Effector CD8-positive, alpha-beta T cell (primary cell): ENCODE results near the gene DKK3.

ENCODE experiments used
- DNase-seq: peaks from one replicate; lab custom pipeline; 2025; lab: John Stamatoyannopoulos, UW

The DKK3 gene

DNA sequence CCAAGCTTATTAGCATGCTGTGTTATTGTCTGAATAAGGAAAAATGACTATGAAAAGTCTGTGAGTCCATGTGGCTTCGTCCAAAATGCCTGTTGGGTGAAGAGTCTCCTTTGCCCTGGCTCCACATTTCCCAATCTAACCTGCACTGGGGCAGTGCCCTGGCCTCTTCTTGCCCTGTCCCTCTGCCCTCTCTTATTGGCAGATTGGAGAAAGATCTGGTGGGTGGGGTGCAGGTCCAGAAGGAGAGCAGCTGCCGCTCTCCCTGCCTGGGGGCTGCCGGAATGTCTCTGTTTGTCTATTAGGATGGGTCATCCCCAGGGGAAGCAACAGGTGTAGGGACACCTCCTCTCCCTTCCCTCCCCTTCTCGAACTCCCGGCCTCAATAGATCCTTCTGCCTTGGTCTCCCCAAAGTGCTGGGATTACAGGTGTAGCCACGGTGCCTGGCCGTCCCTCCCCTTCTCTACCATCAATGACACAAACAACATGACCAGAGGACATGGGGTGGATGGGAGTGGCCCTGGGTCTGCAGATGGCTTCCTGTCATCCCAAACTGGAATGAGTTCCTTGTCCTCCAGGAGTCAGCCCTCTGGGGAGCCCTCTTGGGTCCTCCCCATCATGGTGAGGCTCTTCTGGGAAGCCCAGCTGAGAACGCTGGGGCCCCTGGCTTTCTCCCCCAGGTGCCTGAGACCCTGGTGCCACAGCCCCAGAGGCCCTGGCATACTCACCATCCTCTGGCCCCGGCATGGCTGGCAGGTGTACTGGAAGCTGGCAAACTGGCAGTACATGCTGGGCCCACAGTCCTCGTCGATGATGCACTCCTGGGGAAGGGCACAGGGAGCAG, 40.5 kb downstream of the DKK3 start:
- DNase-seq: no peak

- DNase-seq: peak; percentile 34
These were observed 41.4 kb downstream of the DKK3 start for GRCh38 chr11:11966826-11967668.

DNA sequence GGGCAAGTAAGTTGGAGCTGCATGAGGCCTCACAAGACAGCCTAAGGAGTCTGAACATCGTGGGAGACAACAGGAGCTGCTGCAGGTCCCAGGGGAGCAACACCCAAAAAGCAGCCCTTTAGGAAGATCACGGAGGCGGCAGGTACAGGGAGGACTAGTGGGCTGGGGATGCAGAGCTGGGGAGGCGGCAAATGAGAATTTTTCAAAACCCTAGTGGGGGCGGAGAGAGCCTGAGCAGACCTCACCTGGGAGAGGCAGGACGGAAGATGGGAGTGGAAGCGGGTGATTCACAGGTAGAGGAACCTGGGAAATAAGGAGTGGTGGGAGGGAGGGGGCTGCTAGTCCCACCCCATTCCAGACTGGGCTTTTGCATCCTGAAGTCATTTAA, 42.1 kb downstream of the DKK3 start:
- DNase-seq: no peak

DNA sequence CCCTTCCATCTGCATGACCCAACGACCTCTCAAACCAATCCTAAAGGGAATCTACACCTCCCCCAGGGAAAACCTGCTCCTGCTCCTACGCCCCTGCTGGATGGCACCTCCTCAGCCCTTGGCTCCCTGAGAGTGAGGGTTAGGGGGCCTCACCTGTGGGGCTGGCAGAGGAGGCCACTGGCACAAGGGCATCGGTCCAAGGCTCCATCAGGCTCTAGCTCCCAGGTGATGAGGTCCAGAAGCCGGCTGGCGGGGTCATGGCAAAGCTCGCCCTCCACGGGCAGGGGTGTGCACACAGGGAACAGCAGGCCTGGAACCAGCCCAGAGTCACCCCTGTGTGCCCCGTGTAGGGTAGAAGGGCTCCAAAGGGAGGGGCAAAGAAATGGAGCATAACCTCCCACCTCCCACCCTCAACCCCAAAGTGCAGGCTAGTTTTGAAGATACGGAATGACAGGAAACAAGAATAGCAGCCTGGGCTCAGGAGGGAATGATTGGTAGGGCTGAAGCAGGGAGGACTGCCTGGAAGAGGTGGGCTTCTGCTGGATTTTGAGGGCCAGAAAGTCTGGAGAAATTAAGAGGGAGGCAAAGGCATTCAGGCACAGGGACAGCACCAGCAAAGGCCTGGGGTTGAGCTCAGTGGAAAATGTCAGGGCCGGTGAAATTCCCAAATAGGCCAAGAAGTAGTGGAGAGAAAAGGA, 42.6 kb downstream of the DKK3 start:
- no peak for DNase-seq

GRCh38 chr11:11965192-11965591, 43.2 kb downstream of the DKK3 start:
- DNase-seq: no peak

DNA sequence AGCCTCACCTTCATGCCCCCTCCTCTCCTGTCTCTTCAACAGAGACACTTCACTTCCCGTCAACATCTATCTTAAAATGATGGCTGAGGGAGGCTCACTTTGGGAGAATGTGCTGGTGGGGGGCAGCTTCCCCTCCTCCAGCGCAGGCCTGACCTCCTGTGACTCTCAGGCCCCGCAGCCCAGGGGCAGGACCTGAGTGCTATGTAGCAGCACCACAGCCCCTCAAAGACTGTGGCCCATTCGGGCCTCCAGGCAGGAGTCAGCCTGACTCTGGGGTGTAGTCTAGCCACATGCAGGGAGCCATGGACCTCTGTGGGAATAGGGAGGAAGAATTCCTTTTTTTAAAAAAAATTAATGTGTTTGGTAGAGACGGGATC, 43.7 kb downstream of the DKK3 start:
- no peak for DNase-seq

- DNase-seq: no peak
These were observed 44.3 kb downstream of the DKK3 start for GRCh38 chr11:11963842-11964773.

GRCh38 chr11:11963067-11963466, 45.4 kb downstream of the DKK3 start:
- no peak for DNase-seq

- DNase-seq: no peak
These were observed 46.9 kb downstream of the DKK3 start for GRCh38 chr11:11961399-11962028.

DNA sequence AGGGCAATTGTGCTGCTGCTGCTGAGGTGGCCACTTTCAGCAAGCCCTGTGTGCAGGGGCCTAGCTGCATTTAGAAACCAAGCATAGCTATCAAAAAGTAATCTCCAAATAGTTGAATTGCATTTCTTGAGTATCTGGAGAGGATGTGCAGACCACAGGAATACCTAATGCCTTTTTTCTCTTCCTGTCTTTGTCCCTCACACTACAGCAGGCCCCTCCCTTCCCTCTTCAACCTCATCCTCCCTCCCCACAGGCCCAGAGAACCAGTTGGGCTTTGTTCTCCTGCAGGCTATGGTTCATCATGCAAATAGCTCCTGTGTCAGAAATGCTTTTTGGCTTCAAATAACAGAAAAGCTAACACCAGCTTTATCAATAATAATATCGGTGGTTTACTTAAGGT, 47.7 kb downstream of the DKK3 start:
- DNase-seq: no peak

- no peak for DNase-seq
These were observed 48.8 kb downstream of the DKK3 start for GRCh38 chr11:11959601-11960000.

GRCh38 chr11:11958403-11959231, 49.8 kb downstream of the DKK3 start:
- DNase-seq: no peak

GRCh38 chr11:11956006-11956405, 52.4 kb downstream of the DKK3 start:
- no peak for DNase-seq

GRCh38 chr11:11952036-11952435, 56.4 kb downstream of the DKK3 start:
- no peak for DNase-seq

- DNase-seq: no peak
These were observed 58.9 kb downstream of the DKK3 start for GRCh38 chr11:11949482-11949881.

- no peak for DNase-seq
These were observed 60.0 kb downstream of the DKK3 start for GRCh38 chr11:11948242-11948947.

- no peak for DNase-seq
These were observed 60.6 kb downstream of the DKK3 start for GRCh38 chr11:11947825-11948224.

DNA sequence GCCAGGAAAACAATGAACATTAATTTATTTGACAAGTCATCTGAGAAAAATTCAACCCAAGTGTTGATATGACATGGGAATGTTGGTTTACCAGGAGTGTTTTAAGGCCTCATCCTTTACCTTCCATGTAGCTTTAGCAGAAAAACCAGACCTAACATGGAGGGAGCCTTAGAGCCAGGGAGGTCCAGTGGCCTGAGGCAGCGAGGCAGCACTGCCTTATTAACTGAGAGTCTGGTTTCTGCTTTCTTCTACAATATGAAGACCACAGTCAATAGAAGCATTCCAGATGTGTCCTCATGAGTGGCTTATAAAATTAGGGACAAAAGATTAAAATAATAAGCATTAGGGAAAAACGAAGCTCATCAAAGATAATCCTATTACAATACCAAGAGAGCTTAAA, 61.5 kb downstream of the DKK3 start:
- no peak for DNase-seq

DNA sequence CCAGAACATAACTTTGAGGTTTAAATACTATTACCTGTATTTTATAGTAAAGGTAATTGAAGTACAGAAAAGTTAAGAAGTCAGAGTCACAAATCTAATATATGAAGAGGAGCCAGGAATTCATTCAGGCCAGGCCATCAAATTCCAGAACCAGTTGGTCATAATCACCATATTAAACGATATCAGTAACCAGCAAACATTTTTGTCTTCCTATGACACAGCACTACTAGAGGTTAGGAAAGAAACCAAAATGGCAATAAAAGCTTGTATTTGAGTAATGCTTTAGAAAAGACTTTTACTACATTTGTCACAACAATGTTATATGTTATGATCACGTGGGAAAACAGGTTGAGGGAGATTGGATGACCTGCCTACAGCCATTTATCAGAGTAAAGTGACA, 62.2 kb downstream of the DKK3 start:
- DNase-seq: no peak
